ENCODE measurements around the gene DCAF6.

DCAF6 gene

GRCh38 chr1:167968569-167968968 is 32.1 kb downstream of the DCAF6 start:
- DNase-seq (ENCODE audit: low read depth) = no peak

- no peak for DNase-seq (ENCODE audit: low read depth)
Measured at GRCh38 chr1:167973832-167974231, 37.3 kb downstream of the DCAF6 start.

GRCh38 chr1:167974698-167975097 is 38.2 kb downstream of the DCAF6 start:
- no peak for DNase-seq (ENCODE audit: low read depth)

GRCh38 chr1:167977245-167977644 is 40.8 kb downstream of the DCAF6 start:
- no peak for DNase-seq (ENCODE audit: low read depth)

DNA sequence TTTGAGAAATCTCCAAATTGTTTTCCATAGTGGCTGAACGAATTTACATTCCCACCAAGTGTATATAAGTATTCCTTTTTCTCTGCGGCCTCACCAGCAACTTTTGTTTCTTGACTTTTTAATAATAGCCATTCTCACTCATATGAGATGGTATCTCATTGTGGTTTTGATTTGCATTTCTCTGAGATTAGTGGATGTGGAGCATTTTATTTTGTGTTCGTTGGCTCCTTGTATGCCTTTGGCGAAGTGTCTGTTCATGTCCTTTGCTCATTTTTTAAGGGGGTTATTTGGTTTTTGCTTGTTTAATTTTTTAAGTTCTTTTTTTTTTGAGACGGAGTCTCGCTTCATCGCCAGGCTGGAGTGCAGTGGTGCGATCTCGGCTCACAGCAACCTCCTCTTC is 45.5 kb downstream of the DCAF6 start:
- DNase-seq (ENCODE audit: low read depth) = peak; percentile 18

GRCh38 chr1:167983797-167984420 is 47.4 kb downstream of the DCAF6 start:
- no peak for DNase-seq (ENCODE audit: low read depth)

- DNase-seq (ENCODE audit: low read depth) = peak; percentile 16
Measured at GRCh38 chr1:167984886-167985489, 48.5 kb downstream of the DCAF6 start.

DNA sequence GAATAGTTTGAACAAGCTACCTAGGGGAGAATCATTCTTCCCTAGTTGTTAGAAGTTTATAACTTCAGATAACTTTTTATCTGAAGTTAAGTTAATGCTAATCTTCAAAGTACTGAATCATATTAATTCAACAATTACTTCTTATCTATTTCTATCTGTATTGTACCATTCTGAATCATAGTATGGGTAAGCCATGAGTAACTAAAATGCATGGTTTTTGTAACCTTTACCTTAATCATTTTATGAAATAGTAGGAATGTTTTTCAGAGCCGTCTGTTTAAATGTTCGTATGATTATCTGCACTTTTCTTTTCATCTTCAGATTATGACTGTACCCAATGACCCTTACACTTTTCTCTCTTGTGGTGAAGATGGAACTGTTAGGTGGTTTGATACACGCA is 50.7 kb downstream of the DCAF6 start:
- DNase-seq (ENCODE audit: low read depth) = peak; percentile 23

DNA sequence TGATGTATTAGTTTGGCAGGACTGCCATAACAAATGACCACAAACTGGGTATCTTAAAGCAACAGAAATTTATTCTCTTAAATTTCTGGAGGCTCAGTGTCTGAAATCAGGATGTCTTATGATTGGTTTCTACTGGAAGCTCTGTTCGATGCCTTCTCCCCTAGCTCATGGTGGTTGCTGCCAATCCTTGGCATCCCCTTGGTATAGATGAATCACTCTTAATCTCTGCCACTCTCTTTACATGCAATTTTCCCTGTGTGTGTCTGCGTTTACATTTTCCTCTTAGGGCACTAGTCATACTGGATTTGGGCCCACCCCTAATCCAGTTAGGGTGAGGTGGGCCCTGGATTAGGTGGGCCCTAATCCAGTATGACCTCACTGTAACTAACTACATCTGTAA is 55.1 kb downstream of the DCAF6 start:
- no peak for DNase-seq (ENCODE audit: low read depth)

- DNase-seq (ENCODE audit: low read depth) = no peak
Measured at GRCh38 chr1:167993720-167994119, 57.2 kb downstream of the DCAF6 start.

DNA sequence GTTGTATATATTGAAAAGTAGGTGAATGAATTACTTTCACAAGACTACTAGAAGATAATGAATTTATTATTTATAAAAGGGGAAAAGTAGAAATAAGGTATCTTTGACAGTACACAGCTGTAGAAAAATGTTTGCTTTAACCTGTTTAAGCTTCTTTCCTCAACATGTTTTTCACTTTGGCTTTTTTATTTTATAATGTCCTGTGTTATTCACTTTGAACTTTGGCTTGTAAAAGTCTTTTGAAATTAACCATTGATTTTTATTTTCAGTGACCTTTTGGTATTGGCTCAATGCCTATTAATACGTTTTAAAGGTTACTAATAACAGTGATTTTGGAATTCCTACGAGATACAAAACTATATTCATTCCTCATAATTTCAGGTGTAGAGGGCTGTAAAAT is 58.1 kb downstream of the DCAF6 start:
- DNase-seq (ENCODE audit: low read depth) = no peak

DNA sequence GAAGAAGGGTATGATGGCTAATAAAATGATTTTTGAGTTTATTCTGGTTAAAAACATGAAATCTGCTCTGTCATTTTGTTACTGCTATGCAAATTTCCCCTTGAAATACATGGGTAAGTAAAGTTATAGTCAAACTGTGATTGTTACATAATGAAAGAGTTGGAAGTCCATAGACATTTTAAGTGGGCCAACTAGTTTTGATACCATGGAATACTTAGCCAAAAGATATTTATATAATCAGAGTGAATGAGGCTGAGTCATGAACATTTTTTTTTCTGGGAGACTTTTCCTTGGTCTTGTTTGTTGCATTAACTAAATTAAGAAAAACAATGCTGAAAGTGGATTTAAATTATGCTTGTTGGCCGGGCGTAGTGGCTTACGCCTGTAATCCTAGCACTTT is 58.6 kb downstream of the DCAF6 start:
- peak; percentile 20 for DNase-seq (ENCODE audit: low read depth)

DNA sequence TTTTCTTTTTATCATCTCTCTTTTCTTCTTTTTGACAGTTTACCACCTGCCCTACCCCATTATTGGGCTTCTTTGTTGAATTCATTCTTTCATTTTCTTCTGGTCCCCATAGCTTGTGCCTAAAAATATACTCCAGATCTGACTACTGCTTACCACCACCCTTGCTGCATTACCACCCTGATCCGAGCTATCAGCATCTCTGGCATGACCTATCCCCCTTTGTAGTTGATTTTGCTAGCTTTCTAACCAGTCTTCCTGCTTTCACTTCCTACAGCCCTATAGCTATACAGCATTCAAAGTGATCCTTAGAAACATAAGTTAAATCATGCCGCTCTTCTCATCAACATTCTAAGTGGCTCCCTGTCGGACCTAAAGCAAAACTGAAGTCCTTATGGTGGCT is 59.8 kb downstream of the DCAF6 start:
- no peak for DNase-seq (ENCODE audit: low read depth)

DNA sequence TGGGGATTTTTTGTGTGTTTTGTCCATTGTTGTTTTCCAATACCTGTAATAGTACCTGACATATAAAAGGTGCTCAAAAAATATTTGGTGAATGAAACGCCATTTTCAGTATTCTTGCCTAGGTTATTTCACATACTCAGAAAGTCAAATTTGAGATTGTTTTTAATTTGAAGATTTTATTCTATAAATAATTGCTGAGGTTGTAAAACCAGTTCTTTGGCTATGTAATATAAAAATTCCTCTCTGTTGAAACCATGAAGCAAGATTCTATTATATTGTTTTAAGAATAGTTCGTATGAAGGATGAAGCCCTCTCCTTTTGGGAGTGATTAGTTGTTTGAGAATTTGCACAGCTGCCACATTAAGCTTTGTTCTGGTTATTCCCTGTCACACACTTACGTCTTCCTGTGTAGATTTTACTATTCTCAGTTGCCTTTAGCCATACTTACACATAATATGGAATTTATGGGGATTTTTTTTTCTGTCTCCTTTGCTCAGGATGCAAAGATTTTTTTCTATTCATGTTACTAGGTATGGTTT is 60.6 kb downstream of the DCAF6 start:
- DNase-seq (ENCODE audit: low read depth) = no peak

GRCh38 chr1:167999877-168000276 is 63.4 kb downstream of the DCAF6 start:
- no peak for DNase-seq (ENCODE audit: low read depth)

- DNase-seq (ENCODE audit: low read depth) = peak; percentile 6
Measured at GRCh38 chr1:168000656-168001055, 64.2 kb downstream of the DCAF6 start.

DNA sequence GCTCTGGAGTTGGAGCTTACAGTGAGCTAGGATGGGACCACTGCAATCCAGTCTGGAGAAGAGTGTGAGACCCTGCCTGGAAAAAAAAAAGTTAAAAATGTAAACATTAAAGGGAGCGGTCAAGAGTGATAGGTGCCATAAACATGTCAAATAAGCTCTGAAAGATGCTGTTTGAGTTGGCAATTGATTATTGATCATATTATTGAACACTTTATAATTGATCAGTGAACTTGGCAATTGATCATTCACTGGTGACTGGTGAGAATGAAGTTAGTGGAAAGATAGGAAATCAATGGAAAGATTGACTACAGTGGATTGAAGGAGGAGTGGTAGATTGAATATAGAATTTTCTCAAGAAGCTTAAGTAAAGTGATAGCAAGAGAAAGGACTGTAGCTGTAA is 64.7 kb downstream of the DCAF6 start:
- no peak for DNase-seq (ENCODE audit: low read depth)

DNA sequence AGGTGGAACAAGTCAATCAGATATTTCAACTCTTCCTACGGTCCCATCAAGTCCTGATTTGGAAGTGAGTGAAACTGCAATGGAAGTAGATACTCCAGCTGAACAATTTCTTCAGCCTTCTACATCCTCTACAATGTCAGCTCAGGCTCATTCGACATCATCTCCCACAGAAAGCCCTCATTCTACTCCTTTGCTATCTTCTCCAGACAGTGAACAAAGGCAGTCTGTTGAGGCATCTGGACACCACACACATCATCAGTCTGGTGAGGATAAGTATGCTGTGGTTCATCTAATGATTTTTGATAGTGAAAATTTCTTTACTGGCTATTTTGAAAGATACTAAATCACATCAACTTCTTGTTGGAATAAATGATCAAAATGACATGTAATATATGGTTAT is 68.0 kb downstream of the DCAF6 start:
- no peak for DNase-seq (ENCODE audit: low read depth)

DNA sequence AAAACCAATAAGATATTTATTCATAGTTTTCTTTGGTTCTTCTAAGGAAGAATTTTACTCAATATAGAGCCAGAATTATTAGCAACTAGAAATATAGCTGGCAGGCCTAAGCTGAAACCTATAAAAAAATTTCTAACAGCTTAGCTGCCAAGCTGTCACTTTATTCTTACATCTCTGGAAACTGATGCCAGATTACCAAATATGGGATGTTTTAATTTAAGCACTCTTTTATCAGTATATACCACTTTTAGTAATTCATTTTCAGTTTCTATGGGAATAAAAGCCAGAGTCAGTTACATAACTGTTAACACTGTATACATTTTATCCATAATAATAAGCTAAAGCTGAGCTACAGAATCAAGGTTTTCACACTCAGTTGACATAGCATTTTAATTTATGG is 69.0 kb downstream of the DCAF6 start:
- no peak for DNase-seq (ENCODE audit: low read depth)

DNA sequence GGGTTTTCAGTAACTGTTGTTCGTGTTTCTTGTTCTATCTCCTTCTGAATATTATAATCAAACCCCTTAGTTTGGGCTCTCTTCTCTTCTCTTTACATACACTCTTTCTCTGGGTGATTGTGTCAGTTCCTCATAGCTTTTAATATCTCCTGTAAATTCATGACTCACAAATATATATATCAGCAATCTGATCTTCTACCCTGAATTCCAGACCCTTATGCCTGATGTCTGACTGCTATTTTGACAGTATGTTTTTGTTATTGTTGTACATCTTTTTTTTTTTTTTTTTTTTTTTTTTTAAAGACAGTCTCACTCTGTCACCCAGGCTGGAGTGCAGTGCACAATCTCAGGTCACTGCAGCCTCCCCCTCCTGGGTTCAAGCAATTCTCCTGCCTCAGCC is 71.2 kb downstream of the DCAF6 start:
- no peak for DNase-seq (ENCODE audit: low read depth)

- no peak for DNase-seq (ENCODE audit: low read depth)
Measured at GRCh38 chr1:168008595-168008994, 72.1 kb downstream of the DCAF6 start.

DNA sequence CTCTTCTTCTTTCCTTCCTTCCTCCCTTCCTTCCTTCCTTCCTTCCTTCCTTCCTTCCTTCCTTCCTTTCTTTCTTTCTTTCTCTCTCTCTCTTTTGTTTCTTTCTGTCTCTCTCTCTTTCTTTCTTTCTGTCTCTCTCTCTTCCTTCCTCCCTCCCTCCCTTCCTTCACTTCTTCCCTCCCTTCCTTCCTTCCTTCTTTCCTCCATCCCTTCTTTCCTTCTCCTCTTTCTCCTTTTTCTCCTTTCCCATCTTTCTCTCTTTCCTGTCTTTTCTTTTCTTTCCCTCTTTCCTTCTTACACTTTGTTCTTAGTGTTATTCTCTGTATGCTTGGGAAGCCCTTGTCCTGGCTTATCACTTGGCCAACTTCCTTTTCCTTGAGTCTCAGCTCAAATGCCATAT is 72.8 kb downstream of the DCAF6 start:
- DNase-seq (ENCODE audit: low read depth) = no peak

DNA sequence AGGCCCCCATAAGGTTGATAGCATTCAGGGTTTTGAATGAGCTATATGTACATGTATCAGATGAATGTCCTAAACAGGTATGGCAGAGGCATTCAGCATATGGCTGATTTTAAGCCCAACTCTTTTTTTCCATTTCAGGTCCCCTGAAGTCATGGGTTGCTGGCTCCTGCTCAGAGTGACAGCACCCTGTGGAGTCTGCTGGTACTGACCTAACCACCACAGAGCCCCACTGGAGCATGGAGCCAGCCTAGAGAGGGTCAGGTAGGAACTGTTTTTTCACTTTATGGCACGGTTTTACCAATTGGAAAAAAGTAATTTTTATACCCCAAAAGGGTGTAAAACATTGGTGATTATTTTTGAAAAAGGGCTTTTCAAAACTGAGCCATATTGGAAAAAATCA is 82.9 kb downstream of the DCAF6 start:
- DNase-seq (ENCODE audit: low read depth) = no peak

DNA sequence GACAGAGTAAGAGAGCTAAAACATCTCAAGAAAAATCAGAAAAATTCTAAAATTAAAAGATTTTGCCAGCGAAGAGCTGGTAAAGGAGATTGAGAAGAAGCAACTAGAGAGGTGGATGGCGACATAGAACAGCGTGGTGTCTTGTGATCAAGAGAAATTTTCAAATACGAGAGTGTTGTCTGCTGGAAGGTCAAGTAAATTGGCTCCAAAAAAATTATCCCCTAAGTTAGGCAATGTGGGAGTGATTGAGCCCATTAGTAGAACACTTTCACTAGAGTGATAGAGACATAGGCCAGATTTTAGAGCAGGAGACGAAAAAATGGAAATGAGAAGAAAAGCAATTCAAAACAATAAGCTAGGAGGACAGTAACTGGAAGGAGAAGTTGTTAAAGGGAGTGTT is 94.7 kb downstream of the DCAF6 start:
- DNase-seq (ENCODE audit: low read depth) = no peak
